Measurements from ENCODE around the gene HBZ. TPM values are rescaled to one million over a fixed set of nuclear protein-coding genes. Genes with fewer than 3 reads are reported as not detected.

The HBZ gene
- total and polyA plus RNA-seq, 9 of the 15 experiments (the other 6 are each of a cell fraction or from before 2014, with no cell fraction given) = 58.0 to 610 (median 113) TPM

GRCh38 chr16:143047-143446 lies 9.4 kb upstream of the HBZ start (continued):
- TF ChIP-seq, protein P1, sequence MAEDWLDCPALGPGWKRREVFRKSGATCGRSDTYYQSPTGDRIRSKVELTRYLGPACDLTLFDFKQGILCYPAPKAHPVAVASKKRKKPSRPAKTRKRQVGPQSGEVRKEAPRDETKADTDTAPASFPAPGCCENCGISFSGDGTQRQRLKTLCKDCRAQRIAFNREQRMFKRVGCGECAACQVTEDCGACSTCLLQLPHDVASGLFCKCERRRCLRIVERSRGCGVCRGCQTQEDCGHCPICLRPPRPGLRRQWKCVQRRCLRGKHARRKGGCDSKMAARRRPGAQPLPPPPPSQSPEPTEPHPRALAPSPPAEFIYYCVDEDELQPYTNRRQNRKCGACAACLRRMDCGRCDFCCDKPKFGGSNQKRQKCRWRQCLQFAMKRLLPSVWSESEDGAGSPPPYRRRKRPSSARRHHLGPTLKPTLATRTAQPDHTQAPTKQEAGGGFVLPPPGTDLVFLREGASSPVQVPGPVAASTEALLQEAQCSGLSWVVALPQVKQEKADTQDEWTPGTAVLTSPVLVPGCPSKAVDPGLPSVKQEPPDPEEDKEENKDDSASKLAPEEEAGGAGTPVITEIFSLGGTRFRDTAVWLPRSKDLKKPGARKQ (CRISPR knock-in tag; IDR thresholded peaks at IDR 0.05) = no peak
- TF ChIP-seq ZNF282 (CRISPR knock-in tag; IDR thresholded peaks at IDR 0.05) = no peak
- no peak for TF ChIP-seq CREB3L1 (IDR thresholded peaks at IDR 0.05; ENCODE audit: borderline replicate concordance, low read depth)
- TF ChIP-seq RBM15 (IDR thresholded peaks at IDR 0.05; ENCODE audit: insufficient read depth, low read length) = no peak
- 0 out of 4 replicates have a peak, but pooled peaks of 1 of the 2 experiments have one; percentile 73 for TF ChIP-seq TEAD1 (CRISPR knock-in tag; IDR thresholded peaks at IDR 0.05)
- TF ChIP-seq ARID2 (IDR thresholded peaks at IDR 0.05) = no peak
- TF ChIP-seq, protein P2, sequence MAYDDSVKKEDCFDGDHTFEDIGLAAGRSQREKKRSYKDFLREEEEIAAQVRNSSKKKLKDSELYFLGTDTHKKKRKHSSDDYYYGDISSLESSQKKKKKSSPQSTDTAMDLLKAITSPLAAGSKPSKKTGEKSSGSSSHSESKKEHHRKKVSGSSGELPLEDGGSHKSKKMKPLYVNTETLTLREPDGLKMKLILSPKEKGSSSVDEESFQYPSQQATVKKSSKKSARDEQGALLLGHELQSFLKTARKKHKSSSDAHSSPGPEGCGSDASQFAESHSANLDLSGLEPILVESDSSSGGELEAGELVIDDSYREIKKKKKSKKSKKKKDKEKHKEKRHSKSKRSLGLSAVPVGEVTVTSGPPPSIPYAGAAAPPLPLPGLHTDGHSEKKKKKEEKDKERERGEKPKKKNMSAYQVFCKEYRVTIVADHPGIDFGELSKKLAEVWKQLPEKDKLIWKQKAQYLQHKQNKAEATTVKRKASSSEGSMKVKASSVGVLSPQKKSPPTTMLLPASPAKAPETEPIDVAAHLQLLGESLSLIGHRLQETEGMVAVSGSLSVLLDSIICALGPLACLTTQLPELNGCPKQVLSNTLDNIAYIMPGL (CRISPR knock-in tag; IDR thresholded peaks at IDR 0.05) = no peak
- TF ChIP-seq HSF4 (CRISPR knock-in tag; IDR thresholded peaks at IDR 0.05; ENCODE audit: borderline replicate concordance) = peak; percentile 57; the same call in 1 of the 2 replicates
- TF ChIP-seq HNRNPUL1 (IDR thresholded peaks at IDR 0.05; ENCODE audit: low read length) = no peak
- no peak for TF ChIP-seq CEBPB (tag; IDR thresholded peaks at IDR 0.05)
- peak; percentile 87 for TF ChIP-seq LEF1 (IDR thresholded peaks at IDR 0.05)
- peak; percentile 97 for TF ChIP-seq POLR2AphosphoS5 (IDR thresholded peaks at IDR 0.05; ENCODE audit: control insufficient read depth, insufficient read depth, low read depth, low read length)
- TF ChIP-seq PML (IDR thresholded peaks at IDR 0.05; ENCODE audit: low read length) = peak; percentile 91
- TF ChIP-seq RBM39 (optimal IDR thresholded peaks at IDR 0.05; ENCODE audit: low read depth, low read length) = no peak
- TF ChIP-seq PYGO2 (tag; IDR thresholded peaks at IDR 0.05) = no peak
- TF ChIP-seq, protein P3, sequence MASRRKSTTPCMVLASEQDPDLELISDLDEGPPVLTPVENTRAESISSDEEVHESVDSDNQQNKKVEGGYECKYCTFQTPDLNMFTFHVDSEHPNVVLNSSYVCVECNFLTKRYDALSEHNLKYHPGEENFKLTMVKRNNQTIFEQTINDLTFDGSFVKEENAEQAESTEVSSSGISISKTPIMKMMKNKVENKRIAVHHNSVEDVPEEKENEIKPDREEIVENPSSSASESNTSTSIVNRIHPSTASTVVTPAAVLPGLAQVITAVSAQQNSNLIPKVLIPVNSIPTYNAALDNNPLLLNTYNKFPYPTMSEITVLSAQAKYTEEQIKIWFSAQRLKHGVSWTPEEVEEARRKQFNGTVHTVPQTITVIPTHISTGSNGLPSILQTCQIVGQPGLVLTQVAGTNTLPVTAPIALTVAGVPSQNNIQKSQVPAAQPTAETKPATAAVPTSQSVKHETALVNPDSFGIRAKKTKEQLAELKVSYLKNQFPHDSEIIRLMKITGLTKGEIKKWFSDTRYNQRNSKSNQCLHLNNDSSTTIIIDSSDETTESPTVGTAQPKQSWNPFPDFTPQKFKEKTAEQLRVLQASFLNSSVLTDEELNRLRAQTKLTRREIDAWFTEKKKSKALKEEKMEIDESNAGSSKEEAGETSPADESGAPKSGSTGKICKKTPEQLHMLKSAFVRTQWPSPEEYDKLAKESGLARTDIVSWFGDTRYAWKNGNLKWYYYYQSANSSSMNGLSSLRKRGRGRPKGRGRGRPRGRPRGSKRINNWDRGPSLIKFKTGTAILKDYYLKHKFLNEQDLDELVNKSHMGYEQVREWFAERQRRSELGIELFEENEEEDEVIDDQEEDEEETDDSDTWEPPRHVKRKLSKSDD (conservative IDR thresholded peaks at IDR 0.05; ENCODE audit: low read length) = no peak
- no peak for TF ChIP-seq MAFF (IDR thresholded peaks at IDR 0.05; ENCODE audit: low read length)
- peak; percentile 67 for TF ChIP-seq NEUROD1 (IDR thresholded peaks at IDR 0.05; ENCODE audit: borderline replicate concordance, low read depth, low read length, partially characterized antibody)
- TF ChIP-seq TOE1 (IDR thresholded peaks at IDR 0.05; ENCODE audit: borderline replicate concordance) = no peak
- no peak for TF ChIP-seq TOE1 (CRISPR knock-in tag; IDR thresholded peaks at IDR 0.05; ENCODE audit: borderline replicate concordance, low read depth)
- TF ChIP-seq MCM5 (IDR thresholded peaks at IDR 0.05; ENCODE audit: low read depth) = no peak
- TF ChIP-seq XRCC4 (IDR thresholded peaks at IDR 0.05; ENCODE audit: extremely low read depth, insufficient read depth, insufficient read length) = no peak
